GM21390 (cell line): ENCODE data around the gene CLDN34.

Experiments used
- ATAC-seq: cut with Tn5 transposase; IDR thresholded peaks from one replicate; pipeline ENCODE4 v1.9.1; 2021; ENCODE audit not compliant: unreplicated experiment

Gene CLDN34

GRCh38 chrX:10015355-10015722, 48.2 kb downstream of the CLDN34 start:
- peak; percentile 23 for ATAC-seq

GRCh38 chrX:10015723-10016518, 48.8 kb downstream of the CLDN34 start:
- ATAC-seq: peak; percentile 29

GRCh38 chrX:10016519-10017132, 49.5 kb downstream of the CLDN34 start:
- ATAC-seq: no peak

GRCh38 chrX:10017872-10018271, 50.7 kb downstream of the CLDN34 start:
- no peak for ATAC-seq
